HG03103 (cell line): ENCODE measurements around the gene TAF9B.
"Not testable (repeated sequence)": the region's sequence is repeated elsewhere in the genome, so short reads cannot be mapped to it uniquely, and the experiment has no call there.

Experiments used
- ATAC-seq: cut with Tn5 transposase; IDR thresholded peaks from one replicate; pipeline ENCODE4 v1.9.1; 2021; ENCODE audit warnings: low read depth; ENCODE audit not compliant: unreplicated experiment

TAF9B gene

GRCh38 chrX:78118628-78119027 lies 20.8 kb downstream of the TAF9B start:
- ATAC-seq = no peak

DNA sequence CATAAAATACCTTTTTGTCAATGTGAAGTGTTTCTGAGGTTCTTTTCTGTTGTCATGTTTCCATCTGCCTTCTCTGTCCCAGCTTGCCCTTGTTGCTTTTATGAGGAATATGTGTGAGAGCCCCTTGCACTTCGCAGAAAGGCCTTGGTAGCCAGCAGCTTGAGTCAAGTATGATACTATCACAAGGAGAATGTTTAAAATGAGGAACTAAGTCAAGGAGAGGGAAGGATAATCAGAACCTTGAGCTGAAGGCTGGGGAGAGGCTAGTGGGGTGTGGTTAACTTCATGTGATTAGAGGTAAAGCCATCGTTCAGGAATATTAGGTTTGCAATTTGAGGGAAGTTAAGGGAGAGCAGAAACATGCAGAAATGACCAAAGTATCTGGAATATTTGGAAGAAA lies 22.7 kb downstream of the TAF9B start:
- no peak for ATAC-seq

- no peak for ATAC-seq
These were observed 23.1 kb downstream of the TAF9B start for GRCh38 chrX:78116365-78116764.

DNA sequence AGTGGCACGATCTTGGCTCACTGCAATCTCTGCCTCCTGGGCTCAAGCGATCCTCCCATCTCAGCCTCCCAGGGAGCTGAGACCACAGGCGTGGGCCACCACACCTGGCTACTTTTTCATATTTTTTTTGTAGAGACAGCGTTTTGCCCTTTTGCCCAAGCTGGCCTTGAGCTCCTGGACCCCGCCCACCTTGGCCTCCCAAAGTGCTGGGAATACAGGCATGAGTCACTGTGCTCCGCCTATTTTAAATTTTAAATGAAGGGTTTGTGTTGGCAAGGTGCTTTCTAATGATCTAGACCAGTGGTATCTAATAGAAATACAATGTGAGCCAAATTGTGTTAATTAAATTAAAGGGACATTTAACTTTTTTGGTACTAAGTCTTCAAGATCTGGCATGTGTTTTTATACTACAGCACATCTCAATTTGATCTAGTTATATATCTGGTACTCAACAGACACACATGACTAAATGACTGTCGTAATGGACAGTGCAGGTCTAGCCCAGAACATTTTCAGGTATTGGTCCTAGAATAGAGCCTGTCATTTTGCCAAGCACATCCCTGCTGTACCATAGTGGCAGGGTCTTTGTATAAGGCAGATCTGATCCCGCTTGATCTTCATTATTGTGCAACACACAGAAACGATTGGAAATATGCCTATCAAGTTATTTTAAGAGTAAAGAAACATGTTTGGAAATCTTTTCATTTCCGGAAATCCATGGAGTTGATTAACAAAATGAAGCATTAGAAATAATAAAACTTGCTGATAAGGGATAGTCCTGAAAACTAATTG lies 28.1 kb downstream of the TAF9B start:
- no peak for ATAC-seq

GRCh38 chrX:78109458-78109857 lies 30.0 kb downstream of the TAF9B start:
- no peak for ATAC-seq

- no peak for ATAC-seq
These were observed 32.8 kb downstream of the TAF9B start for GRCh38 chrX:78106651-78106986.

GRCh38 chrX:78105944-78106650 lies 33.4 kb downstream of the TAF9B start:
- ATAC-seq = no peak

DNA sequence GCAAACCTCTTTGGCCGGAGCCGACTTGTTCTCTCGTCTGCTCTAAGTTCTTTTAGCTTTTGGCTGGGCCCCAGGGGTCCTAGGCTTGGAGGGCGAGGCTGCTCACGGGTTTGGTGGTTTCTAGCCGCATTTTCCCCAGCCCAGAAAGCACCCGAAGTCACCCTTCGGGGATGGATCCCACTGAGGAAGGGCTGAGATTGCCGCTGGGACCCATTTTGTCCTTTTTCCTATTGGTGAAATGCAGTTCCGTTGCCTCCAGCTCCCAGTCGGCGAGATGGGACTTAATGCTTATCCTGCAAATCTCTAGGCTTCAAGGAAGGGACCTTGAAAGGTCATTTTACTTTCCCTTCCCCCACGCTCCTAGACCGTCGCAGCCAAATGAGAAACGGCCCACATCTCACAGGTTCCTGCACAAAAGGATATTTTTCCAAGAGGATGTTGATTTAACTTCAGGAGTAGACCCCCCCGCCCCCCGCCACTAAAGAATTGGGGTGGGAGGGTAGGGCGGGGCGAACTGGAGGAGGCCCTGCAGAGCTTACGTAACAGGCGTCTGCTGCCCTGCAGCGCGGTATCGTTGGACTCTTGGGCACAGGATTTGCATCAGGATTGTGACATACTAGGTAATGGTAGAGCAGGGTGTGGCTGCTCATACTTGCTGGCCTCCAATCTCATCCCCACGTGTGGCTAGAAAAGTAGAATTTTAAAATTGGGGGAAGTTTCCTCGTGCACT lies 34.8 kb downstream of the TAF9B start:
- ATAC-seq = no peak

DNA sequence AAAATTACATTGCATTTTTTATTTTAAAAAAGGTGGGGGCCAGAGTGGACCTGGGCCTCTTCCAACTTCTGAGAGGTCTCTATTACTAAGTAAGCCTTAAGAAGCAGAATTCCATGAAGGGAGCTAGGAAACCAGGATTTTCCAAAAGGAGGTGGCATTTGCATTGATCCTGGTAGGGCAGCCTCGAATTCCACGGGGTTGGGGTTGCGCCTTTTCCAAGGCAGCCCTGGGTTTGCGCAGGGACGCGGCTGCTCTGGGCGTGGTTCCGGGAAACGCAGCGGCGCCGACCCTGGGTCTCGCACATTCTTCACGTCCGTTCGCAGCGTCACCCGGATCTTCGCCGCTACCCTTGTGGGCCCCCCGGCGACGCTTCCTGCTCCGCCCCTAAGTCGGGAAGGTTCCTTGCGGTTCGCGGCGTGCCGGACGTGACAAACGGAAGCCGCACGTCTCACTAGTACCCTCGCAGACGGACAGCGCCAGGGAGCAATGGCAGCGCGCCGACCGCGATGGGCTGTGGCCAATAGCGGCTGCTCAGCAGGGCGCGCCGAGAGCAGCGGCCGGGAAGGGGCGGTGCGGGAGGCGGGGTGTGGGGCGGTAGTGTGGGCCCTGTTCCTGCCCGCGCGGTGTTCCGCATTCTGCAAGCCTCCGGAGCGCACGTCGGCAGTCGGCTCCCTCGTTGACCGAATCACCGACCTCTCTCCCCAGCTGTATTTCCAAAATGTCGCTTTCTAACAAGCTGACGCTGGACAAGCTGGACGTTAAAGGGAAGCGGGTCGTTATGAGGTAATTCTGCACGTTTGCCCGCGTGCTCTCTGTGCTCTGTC lies 35.6 kb downstream of the TAF9B start, which contains the start of gene PGK1:
Gene PGK1, plus strand, starts transcription at position 626 of the 824 bp plus-strand sequence. Its CDS starts 93 bp downstream, at position 719.
- peak; percentile 92 for ATAC-seq

GRCh38 chrX:78103001-78103622 lies 36.3 kb downstream of the TAF9B start:
- ATAC-seq = no peak

DNA sequence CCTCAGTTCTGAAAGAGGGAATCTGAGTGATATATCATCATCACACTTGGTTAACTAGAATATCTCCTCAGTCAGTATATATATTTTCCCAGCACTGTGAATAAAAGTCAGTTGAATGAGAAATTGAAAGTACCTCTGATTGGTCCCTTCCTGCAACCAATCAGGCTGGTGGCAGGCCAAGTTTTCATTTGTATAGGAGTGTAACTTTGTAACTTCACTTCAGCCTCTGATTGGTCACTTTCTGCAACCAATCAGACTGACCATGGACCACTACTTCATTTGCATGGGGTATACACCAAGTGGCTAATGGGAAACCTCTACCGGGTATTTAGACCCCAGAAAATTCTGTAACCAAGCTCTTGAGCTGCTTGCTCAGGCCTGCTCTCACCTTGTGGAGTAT lies 37.4 kb downstream of the TAF9B start:
- no peak for ATAC-seq

DNA sequence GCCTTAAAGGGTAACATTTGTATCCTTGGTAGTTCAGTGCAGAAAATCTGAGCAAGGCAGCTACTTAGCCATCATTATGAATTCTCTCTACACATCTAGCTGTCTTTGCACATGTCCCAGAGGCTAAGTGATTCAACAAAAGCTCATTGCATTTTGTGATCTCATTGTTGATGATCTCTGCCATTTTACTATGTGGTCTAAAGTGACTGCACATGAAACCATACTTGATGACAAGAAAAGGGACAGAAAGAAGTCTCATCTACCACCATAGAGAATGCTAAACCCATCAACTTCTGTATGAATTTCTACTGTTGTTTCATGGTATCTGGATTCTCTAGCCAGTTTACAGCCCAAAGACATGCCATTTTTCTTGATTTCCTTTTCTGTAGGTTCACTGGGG lies 41.3 kb downstream of the TAF9B start:
- ATAC-seq = no peak

DNA sequence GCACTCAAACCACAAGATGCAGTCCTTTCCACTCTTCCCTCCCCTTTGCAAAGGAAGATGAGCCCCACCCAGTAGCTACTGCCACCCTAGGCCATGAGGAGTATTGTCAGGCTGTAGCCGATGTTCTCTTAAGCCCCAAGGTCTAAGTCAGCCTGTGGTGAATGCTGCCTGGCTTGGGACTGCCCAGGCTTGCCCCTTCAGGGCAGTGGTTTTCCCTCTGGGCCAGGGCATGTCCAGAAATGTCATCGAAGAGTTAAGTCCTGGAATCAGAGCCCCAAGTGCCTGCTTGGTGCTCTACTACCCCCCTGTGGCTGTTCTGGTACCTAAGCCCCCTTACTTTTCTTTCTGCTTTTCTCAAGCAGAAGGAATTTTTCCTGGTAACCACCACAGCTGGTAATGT lies 47.2 kb downstream of the TAF9B start:
- ATAC-seq = peak; percentile 52

DNA sequence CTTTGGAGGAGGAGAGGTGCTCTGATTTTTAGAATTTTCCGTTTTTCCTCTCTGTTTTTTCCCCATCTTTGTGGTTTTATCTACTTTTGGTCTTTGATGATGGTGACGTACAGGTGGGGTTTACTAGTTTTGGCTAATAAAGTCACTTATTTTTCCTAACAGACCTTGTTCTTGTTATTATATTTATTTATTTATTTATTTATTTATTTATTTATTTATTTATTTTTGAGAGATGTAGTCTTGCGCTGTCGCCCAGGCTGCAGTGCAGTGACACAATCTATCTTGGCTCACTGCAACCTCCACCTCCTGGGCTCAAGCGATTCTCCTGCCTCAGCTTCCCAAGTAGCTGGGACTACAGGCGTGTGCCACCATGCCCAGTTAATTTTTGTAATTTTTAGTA lies 58.0 kb downstream of the TAF9B start:
- ATAC-seq = not testable (repeated sequence)
